Right renal pelvis (tissue), 4 donors: ENCODE data around the gene ZNF14. TPM values are rescaled to one million over a fixed set of nuclear protein-coding genes. Genes with fewer than 3 reads are reported as not detected.
"Not testable (repeated sequence)": the region's sequence is repeated elsewhere in the genome, so short reads cannot be mapped to it uniquely, and the experiment has no call there.

Experiments used
- DNase-seq, 4 donors: peaks; one replicate each; pipeline ENCODE4 v3.0.0-alpha.2; 2013; ENCODE audit warnings: low read depth in 4 of 4, low spot score in 3 of 4, missing footprints in 1 of 4
- polyA plus RNA-seq, 4 donors: library from polyadenylated mRNA; unstranded; fragments of 120-200 nt; gene quantifications; one replicate each; pipeline ENCODE4 v1.2.1, GENCODE V29; 2013; ENCODE audit not compliant: insufficient read length in 4 of 4

ZNF14 gene
- 10 to 100 TPM; 14.5 to 17.8 (median 16.9) TPM for polyA plus RNA-seq

DNA sequence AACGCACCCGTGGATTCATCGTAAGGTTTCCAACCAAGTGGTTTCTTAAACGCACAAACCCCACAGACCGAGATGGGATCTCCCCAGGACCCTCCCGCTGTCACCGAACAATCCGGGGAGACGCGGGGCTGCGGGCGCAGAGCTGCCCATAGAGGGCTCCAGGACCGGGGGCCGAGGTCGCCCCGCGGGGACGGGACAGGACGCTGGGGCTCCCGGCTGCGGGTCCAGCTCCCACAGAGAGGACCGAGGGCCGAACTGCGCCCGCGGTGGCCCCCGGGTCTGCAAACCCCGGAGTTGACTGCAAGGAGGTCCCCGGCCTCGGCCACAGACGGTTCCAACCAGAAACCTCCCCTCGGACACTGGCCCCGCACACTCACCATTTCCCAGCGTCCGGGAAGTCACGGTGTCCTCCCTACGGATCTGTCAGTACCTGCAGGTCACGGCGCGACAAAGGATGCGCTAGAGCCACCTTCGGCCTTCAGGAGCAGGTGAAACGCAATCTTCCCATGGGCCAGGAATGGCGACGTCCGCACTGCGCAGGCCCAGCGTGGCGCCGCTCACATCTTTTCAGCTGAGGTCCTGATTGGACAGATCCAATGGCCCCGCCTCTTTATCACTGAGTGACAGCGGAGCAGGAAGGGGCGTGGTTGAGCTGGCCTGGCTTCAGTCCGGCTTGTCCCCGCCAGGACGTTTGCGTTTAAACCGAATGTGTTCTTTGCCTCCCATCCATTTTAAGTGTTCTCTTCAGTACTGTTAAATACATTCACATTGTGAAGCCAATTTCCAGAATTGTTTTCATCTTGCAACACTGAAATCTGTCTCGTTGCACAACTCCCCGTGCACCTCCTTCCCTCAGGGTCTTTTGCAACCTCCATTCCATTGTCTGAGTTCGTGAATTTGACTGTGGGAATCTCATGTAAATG is at the start of gene ZNF14:
Gene ZNF14 (minus strand): TSS at position 534 of the 923 bp plus-strand sequence. CDS start 154 bp downstream, at position 380.
- DNase-seq = peak; percentile 90 to 95 (median 94)

DNA sequence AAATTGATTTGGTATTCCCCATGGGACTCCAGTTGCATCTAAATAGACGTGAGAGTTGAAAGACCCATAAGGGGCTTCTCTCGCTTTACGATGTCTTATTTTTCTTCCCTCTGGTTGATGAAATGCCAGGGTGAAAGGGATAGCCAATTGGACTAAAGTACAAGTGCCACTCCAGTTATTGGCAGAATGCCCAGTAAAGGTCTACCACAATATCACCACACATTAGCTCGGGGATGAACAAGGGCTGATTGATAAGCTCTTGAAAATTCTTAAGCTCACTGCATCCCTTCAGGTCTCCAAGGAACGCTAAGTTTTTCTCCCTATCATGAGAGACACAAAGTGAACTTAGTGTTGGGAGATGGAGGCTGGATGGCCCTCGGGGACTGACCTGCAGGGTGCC is 48.9 kb upstream of the ZNF14 start:
- DNase-seq = not testable (repeated sequence)

DNA sequence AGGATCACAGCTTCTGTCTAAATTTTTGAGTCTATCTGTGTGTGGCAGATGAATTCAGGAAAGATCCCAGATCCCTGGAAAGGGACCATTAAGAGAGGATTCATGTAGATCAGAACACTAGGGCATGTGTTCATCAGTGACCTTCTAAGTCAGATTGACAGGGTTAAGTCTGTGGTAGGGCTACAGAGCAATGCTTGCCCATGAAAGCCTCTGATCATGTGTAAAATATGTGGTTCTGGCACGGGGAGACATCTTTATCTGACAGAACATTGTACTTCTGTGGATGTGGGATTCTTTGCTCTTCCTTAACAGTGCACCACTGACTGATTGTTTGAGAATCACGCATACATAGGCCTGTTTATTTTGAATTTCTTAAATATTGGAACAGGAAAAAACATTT is 45.8 kb upstream of the ZNF14 start:
- DNase-seq = no peak

DNA sequence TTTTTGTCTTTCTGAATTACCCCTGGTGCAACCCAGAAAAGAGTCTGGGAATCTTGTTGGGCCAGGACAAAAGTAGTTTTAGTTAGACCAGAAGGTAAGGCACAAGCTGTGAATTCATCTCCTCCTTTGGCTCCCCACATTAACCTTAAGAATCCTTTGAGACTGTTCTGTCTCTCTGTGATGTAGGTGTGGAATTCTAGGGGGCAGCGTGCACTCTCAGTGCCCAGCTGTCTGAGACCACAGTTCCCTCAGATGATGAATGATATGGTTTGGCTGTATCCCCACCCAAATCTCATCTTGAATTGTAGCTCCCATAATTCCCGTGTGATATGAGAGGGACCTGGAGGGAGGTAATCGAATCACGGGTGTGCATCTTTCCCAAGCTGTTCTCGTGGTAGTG is 44.8 kb upstream of the ZNF14 start:
- DNase-seq = no peak

DNA sequence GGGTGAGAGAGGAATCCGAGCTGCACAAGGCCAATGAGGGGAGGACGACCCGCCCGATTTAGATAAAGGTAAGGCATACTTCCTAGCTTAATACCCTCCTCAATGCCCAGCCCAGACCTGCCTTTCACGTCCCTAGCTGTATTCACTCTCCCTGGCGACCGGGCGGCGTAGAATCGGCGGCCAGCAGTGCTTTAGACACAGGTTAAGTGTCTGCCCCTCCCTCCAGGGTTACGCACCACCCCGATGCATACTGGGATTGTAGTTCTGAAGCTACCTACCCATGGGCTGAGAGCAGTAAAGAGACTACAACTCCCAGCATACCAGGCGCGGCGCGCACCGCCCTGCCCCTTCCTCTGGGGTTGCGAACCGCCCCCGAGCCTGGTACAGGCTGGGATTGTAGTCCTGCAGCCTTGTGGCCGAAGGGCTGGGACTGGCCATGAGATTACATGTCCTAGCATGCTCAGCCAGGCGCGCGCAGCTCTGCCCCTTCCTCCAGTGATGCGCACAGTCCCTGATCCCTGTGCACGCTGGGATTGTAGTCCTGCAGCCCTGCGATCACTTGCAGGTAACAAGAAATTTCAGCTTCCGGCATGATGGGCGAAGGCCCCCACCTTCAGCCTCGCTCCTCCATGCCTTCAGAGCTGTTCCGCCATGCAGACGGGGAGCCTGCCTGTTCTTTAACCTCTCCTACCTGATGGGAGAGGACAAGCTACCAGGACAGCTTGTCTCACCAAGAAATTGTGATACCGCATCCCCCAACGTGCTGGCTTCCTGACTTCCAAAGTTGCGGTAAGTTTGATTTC is 43.5 kb upstream of the ZNF14 start:
- DNase-seq = peak; percentile 91 to 95 (median 94)

DNA sequence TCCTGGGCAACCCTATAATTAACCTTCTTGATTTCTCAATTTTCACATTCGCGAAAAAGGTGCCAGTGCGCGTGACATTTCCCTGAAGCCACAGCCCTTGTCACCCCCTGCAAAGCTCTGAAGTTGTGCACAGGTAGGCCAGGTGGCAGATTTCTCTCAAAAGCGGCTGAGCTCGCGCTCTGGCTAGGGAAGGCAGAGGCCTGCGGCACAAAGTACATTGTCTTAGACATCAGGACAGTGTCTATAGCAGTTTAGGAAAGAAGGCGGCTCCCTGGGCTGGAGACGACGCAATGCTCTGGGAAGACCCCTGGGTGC is 42.9 kb upstream of the ZNF14 start:
- peak in 1 of 4 donors; percentile 12 for DNase-seq

DNA sequence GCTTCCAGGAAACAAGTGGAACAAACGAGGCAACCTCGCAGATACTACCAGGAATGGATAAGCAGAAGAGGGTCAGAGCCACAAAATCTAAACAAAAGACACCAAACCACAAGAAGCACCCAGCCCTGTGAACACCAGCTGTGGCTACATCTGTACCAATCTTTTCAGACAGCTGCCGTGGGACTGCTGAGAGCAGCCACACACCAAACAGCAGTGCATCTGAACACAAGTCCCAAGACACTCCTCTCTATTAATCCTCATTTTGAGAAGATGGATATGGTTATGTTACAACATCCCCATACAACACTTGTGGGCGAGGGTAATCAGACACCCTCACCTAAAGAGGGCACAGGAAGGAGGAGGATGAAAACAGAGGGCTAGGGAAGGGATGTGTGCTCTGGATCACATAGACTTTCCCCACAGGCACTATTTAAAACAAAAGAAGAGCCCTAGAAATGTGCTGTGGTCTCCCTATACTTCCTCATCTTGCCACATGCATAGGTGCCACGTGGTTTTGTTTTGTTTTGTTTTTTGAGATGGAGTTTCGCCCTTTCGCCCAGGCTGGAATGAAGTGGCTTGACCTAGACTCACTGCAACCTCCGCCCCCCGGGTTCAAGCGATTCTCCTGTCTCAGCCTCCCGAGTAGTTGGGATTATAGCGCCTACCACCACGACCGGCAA is 41.6 kb upstream of the ZNF14 start:
- no peak for DNase-seq

DNA sequence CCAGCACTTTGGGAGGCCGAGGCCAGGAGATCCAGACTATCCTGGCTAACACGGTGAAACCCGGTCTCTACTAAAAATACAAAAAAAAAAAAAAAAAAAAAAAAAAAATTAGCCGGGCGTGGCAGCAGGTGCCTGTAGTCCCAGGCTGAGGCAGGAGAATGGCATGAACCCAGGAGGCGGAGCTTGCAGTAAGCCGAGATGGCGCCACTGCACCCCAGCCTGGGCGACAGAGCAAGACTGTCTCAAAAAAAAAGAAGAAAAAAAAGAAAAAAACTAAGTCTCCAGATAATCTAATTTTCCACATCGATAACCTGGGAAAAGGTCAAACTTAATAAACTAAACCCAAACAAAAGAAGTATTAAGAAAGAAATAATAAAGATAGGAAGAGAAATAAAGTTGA is 39.1 kb upstream of the ZNF14 start:
- not testable (repeated sequence) for DNase-seq

DNA sequence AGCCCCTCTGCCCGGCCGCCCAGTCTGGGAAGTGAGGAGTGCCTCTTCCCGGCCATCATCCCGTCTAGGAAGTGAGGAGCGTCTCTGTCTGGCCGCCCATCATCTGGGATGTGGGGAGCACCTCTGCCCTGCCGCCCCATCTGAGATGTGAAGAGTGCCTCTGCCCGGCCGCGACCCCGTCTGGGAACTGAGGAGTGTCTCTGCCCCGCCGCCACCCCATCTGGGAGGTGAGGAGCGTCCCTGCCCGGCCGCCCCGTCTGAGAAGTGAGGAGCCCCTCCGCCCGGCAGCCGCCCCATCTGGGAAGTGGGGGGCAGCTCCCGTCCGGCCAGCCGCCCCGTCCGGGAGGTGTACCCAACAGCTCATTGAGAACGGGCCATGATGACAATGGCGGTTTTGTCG is 37.1 kb upstream of the ZNF14 start:
- DNase-seq = not testable (repeated sequence)

DNA sequence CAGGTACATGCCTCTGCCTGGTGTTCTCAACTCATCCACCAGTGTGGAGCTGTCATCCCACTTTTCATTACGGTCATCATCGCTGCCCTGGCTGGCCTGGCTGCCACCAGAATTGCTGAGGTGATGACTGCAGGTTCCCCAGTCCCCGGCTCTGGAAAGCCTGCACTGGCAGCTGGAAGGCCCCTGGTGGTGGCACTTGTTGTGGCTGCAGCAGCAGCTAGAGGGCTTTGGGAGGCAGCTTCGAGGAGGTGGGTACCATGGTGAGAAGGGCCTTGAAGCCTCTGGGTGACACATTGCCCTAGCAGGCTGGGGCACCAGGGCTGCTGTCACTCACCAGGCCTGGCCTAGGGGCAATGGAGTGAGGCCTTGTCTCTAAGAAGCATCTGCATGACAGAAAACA is 25.3 kb upstream of the ZNF14 start:
- no peak for DNase-seq

DNA sequence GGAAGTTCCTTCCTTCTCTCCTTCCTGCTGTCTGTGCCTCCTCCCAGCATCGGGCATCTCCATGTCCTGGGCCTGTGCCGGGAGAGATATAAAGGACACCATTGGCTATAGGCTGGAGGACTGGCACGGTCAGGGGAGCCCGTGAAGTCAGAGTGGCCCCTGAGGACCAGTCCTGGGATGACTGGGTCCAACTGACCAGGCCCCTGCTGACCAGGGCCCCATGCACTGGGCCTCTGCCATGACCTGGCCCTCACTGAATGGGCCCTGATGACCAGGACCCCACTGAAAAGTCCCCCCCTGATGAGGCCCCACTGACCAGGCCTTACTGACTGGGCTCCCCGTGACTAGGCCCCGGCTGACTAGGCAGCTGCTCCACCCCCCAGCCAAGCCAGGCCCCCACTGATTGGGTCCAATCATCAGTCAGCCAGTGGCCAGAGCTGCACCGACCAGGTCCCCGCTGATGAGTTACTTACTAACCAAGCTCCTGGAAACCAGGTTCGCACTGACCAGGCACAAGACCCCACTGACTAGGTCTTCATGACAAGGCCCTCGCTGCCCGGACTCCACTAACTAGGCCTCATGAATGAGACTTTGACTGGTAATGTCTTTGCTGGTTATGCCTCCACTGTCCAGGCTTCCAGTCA is 20.0 kb upstream of the ZNF14 start:
- DNase-seq = no peak

DNA sequence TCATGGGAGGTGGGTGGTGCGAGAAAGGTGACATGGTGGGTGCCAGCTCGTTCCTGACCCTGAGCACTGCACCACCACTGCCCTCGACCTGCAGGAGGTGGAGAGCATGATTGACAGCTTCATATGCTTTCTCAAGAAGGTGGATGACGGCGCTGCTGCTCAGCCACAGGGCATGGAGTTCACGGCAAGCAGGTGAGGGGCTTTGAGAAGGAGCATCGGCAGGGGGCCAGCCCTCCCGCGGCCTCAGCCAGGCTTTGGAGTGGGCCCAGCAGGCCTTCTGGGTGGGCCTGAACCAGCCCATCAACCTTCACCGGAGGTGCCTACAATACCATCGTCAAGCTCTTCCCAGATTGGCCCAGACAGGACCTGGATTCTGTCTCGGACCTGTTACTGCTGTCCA is 18.9 kb upstream of the ZNF14 start:
- no peak for DNase-seq

DNA sequence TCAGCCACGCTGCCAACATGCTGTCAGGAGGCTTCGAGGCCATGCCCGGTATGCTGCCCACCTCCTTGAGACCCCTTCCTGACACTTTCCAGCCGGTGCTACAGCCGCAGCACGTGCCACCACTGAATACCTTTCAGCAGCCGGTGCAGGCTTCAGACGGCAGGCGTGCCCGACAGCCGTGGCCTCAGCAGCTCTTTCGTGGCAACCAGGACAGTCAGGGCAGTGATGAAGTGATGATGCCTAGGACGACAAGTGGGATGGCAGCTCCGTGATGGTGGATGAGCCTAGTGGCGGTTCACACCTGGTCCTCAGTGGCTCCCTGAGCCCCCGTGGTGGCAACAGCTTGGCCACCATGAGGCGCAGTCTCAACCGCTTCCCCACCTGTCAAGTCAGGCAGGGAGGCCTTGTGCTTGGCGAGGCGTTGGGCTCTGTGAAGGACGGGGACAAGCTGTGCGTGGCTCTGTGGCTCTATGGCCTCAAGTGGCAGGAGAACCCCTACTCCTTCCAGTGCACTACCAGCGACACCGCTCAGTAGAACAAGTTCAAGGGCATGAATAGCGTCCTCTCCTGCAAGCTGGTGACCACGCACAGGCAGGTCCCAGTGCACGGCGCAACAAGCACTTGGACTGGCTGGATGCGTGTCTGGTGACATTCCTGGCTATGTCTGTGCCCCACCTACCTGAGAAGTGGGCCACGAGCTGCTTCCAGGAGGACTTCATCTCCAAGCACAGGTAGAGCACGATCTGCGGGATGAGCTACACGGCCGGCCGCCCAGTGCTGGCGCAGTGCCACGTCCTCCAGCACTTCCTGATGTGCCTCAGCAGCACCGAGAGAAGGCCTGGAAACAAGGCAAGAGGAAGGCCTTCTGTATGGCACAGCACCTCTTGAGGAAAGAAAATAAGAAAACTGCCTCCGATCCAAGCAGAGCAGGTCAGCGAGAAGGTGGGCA is 18.2 kb upstream of the ZNF14 start:
- DNase-seq = no peak

DNA sequence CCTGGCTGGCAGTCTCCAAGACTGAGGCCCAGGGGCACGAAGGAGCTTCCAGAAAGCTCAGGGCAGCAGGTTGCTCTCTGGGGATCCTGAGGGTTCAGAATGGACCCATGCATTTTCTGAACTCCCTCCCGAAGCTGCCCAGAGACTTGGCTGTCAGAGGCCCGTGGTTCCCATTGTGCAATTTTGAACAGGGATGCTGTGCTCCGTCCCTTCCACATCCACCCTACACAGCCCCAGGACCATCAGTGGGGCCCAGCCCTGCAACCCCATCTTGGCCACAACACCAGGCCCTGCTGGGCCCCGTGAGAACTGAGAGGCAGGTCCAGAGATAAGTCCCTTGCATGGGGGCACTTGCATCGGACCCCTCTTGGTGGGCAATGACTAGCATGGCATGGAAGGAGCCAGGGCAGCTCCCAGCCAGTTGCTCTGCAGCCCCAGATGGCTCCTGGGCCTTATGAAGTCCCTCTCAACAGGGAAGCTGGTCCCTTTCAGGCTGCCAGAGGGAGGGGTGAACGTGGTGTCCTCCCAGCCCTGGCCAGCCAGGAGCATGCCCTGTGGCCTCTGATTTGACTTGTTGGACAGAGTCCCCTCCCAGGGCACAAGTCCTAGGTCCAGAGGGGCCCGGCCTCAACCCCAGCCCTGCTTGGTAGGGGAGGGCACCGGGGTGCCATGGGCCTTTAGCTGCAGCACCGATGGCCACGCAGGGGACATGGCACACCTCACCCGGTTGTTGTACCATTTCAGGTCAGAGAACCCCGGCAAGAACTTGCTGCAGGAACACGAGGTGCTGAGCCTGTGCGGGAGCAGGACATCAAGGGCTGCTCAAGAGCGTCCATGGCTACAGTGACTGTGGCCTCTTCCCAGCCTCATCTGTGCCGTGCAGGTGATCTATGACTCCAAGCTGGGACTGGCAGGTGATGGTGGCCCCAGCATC is 17.3 kb upstream of the ZNF14 start:
- DNase-seq = no peak

DNA sequence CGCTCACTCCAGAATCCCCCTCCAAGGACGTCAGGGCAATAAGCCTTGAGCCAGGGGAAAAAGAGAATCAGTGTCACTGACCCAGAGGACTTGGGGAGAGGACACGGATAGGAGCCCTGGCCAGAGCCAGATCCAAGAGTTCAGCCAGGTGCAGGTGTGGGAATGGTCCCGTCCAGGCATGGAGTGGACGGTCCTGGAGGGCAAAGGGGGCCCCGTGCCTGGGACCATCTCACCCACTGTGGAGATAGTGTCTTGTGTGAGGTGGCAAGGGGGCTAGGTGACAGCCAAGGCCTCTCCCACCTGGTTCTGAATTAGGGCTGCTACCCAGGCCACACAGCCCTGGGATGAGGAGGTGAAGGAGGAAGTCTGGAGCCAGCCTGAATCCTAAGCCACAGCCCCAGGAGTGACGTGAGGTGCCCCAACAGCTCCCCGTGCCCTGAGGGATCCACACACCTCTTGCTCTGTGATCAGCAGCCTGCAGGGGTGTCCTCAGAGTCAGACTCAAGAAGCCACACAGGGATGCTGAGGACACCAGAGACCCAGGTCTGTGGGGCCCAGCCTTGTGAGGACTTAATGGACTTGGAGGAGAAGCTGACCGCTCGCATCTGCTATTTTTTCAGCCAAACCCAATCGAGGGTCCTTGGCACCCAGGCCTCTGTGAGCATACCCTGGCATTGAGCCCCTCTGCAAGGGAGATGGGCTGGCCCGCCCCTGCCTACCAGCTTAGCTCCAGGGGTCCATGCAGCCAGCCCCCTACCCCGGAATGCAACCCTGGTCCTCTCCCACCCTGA is 16.4 kb upstream of the ZNF14 start:
- no peak for DNase-seq

DNA sequence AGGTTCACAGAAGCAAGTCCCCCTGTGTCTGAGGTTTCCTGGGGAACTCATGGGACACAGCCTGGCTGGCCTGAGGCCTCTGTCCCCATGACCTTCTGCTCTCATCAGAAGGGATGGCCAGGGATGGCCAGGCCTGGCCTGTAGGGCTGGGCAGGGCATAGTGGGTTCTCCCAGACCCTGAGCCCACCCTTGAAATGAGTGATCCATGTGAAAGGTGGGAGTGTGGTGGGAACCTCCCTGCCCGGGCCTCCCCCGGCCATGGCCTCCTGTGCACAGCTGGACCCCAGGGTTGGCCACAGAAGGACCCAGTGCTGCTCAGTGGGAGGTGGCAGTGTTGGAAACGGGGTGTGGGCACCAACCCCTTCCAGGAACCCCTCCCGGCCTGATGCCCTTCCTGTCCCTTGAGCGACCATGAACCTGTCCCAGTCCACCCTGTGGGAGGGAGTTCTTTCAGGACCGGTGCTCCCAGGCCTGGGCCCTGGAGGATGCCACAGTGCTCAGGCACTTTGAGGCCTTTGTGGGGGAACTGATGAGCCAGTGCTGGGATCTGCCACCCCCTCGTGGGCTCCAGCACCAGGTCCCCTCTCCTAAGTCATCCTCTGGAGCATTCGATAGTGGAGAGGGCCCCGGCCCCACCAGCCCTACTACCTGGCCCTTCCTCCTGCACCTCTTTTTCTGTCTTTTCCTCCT is 15.5 kb upstream of the ZNF14 start:
- DNase-seq = no peak
